ENCODE data around the gene ABHD15.
A peak's percentile ranks its signal among the peaks of the same experiment; 100 is the strongest.
"Not testable (repeated sequence)": the region's sequence is repeated elsewhere in the genome, so short reads cannot be mapped to it uniquely, and the experiment has no call there.

Gene ABHD15

DNA sequence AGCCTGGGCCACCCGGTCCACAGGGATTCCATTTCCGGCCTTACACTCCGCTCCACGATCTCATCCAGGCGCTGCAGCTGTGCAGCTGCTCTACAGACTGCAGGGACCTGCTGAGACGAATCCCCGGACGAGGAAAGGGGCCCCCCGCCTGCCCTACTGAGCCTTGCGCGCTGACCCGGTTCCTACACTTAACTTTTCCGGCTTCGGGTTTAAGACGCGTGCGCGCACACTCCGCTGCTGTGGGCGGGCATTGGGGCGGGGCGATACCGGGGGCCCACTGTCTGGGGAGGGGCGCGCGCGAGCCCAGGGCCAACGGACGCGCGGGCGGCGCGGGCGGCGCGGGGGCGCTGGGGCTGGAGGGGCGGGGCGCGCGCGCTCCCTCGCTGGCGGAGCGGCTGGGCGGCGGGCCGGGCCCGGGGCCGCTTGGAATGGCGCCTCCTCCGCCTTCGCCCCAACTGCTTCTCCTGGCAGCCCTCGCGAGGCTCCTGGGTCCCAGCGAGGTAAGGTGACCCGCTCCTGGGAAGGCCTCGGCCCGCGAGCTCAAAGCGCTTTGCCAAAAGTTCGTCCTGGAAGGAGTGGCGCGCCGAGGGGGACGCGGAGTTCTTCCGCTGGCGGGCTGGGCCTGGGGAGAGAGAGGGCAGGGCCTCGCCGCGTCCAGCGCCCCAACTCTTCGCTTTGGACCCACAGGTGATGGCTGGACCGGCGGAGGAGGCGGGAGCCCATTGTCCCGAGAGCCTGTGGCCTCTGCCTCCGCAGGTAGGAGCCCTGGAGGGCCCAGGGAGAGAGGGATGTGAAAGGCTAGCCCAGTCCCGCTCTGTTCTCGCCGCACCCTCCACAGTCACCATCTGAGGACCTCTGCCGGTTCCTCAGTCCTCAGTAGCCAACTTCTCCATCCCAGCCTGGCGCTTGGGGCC is 1.8 kb upstream of the ABHD15 start, which contains the start of gene TP53I13:
Gene TP53I13, plus strand, starts transcription at position 371 of the 914 bp plus-strand sequence. Its CDS starts 58 bp downstream, at position 429.
- peak; percentile 91 for DNase-seq

DNA sequence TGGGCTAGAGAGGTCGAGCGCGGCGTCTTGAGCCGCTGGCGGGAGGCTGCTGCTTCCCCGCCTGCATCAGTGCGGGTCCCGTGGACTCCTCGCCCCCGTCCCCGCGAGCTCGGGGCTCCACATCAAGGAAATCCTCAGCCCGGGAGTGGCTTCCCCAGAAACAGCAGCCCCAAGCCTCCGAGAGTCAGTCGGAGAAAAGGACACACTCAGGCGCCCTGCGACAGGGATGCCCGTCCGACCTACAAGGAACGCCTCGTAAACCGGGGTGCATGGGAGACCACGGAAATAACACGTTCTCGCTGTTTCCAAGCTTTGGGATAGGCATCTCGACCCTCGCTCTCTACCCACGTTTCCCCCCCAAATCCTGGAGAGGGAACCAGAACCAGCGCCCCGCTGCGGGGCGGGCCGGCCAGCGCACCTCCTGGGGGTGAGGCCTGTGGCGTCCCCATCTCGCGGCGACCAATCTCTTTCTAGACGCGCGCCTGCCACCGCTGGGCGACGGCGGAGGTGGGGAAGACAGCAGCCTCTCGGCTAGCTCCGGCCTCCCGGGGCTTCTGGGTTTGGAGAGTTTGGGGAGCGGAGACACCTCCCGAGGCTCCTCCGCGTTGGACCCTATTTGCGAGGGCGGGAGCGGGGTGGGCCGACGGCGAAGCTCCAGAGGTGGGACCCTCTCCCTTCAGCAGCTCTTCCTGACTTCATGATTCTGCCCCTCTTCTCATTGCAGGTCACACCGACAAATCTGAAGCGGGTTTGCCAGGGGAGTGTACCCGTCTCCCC is 905 bp upstream of the ABHD15 start:
- peak; percentile 66 for DNase-seq

DNA sequence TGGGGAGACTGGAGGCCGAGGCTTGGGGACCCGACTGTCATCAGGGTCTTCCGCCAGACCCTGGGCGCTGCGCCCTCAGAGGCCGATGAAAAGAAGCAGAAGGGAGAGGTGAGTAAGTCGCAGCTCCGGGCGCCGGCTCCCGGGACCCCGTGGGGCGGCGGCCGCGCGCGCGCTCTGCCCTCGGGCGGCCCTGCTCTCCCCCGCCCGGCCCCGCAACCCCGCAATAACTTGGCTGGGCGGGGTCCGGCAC is 392 bp upstream of the ABHD15 start:
- no peak for DNase-seq

- DNase-seq = peak; percentile 56
Measured at GRCh38 chr17:29565643-29566472, 979 bp downstream of the ABHD15 start.

DNA sequence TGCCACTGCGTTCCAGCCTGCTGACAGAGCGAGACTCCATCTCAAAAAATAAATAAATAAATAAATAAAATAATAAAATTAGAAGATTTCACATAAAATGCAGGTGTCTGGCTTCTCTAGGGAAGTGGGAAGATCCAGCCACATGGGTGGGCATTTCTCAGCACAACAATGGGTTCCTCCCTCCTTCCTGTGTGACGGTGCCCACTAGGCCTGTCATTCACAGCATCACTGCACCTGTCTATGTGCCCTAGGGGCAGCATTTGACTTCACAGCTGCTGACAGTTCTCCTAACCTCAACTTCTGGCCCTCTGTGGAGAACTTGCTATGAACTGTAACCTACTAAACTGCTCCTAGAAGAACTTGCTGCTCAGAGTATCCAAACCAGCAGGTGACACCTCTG is 3.0 kb downstream of the ABHD15 start:
- no peak for DNase-seq

DNA sequence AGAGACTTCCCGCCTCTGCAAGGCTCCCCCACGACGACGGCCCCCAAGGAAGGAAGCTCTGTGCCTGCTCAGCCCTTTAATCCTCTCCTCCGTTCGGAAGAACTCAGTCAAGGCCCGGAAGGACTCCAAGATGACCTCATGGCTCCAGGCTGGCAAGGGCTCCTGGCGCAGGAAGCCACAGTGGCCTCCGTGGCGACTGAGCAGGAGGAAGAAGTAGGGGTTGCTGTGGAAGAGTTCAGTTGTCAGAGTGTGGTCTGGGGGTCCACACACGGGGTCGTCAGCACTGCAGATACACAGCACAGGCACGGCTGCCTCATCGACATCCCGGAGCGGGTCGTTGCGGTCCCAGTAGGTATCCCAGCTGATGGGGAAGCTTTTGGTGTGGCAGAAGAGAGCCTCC is 4.2 kb downstream of the ABHD15 start:
- DNase-seq = no peak

GRCh38 chr17:29561554-29562517 is 5.0 kb downstream of the ABHD15 start:
- DNase-seq = no peak

- DNase-seq = peak; percentile 43
Measured at GRCh38 chr17:29560316-29560715, 6.5 kb downstream of the ABHD15 start.

DNA sequence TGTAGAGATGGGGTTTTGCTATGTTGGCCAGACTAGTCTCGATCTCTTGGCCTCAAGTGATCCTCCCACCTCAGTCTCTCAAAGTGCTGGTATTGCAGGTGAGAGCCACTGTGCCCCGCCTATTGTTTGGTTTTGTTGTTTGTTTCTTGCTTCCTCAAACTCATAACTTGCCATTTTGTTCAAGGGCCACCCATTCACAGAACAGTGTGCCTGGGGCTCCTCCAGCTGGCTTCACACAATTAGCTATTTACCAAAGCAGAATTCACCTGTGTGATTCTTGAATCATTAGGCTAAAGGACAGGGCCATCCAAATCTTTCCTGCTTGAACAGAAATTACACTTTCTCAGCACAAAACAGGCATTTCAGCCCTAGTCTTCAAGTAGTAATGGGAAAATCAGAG is 7.2 kb downstream of the ABHD15 start:
- no peak for DNase-seq

GRCh38 chr17:29558139-29558538 is 8.7 kb downstream of the ABHD15 start:
- DNase-seq = not testable (repeated sequence)

DNA sequence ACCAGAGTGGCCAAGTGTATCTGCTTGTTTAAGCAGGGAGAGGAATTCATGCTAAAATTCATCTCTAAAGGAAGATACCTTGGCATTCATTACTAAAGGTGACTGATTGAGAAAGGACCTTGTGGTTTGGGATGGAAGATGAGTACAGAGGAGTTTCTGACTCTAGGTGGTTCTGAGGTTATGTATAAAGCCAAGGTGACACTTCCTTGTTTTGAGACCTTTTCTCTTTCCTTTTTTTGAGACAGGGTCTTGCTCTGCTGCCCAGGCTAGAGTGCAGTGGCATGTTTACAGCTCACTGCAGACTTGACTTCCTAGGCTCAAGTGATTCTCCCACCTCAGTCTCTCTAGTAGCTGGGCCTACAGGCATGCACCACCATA is 9.1 kb downstream of the ABHD15 start:
- no peak for DNase-seq

- no peak for DNase-seq
Measured at GRCh38 chr17:29557085-29557738, 9.6 kb downstream of the ABHD15 start.

DNA sequence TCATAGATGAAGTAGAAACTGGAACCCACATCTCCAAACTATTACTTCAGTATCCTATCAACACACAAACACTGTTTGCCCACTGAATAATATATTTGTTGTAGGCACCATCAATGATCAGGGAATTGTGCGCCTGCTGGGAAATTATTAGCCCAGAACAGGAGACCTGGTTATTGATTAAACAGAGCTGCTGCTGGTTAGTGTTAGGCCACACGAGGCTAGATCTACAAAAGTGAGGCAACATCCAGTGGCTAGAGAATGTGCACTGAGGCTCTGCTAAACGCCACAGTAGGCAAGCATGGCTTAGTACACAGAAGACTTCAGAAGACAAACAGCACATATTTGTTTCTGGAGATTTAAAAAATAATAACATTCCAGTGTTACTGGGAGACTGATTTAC is 11.0 kb downstream of the ABHD15 start:
- no peak for DNase-seq

DNA sequence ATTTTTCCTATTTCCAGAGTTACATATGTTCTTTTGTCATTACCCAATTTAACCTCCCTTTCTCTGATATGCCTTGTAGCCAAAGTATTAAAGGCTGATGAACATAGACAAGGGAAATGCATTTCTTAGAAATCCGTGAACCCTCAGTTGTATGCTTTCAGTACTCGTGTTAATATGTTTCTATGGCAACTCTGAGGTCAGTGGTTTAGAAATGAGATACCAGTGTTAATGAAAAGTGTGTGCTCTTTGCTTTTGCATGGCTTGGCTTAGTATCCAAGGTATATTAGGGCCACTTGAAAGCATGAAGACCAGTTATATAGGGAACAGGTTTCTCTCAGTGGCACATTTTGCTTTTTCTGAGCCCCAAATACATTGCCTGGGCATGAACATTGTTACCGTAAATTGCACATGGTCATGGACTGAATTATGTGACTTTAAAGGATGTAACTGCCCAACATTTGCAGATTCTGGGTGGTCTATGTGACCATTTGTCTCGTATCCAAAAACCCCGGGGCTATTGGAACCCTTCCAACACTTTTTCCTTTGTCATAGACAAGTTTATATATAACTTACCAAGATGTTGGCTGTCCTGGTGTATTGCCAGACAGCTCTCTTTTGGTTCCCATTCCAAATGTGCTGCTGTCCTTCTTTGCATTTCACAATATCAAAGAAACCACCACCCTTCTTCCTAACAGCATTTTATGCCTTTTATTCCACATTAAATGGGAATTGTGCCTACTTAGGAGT is 17.5 kb downstream of the ABHD15 start:
- no peak for DNase-seq

GRCh38 chr17:29546830-29547229 is 20.0 kb downstream of the ABHD15 start:
- no peak for DNase-seq

- no peak for DNase-seq
Measured at GRCh38 chr17:29546085-29546484, 20.8 kb downstream of the ABHD15 start.

GRCh38 chr17:29544066-29544465 is 22.8 kb downstream of the ABHD15 start:
- DNase-seq = no peak

DNA sequence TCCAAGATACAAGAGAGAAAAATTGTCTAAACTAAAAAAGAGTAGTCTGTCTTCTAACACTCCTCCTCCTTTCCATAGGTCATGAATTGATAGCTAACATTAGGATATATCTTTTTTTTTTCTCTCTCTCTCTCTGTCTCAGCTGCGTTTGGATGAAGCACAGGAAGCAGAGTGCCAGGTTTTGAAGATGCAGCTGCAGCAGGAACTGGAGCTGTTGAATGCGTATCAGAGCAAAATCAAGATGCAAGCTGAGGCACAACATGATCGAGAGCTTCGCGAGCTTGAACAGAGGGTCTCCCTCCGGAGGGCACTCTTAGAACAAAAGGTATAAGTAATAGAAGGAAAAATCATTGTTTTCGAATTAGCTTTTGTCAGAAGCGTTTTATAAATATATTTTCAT is 32.9 kb downstream of the ABHD15 start:
- DNase-seq = no peak

DNA sequence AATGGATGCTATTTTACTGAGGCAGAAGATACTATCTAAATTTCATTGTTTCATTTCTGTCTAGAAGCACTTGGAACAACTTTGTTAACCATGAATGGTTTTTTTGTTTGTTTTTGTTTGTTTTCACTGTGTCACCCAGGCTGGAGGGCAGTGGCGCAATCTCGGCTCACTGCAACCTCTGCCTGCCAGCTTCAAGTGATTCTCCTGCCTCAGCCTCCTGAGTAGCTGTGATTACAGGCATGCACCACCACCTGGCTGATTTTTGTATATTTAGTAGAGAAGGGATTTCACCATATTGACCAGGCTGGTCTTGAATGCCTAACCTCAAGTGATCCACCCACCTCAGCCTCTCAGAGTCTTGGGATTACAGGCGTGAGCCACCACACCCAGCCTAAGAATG is 40.5 kb downstream of the ABHD15 start:
- DNase-seq = no peak

DNA sequence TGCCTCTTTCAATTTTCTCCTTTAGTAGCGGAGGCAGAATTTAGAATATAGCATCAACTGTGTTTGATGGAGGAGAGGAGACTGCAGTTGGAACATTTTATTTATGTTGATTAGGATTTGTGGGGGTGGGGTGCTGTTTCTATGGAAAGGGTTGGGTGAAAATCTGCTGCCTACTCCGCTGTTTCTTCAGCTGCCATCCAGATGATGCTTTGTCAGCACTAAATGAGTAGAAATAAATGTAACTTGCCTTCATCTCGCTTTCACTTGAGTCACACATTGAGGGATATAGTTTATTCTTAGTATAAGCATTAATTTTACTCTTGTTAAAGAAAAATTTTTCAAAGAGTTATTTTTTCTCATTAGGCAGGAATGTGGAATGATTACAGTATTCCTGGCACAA is 42.1 kb downstream of the ABHD15 start:
- DNase-seq = no peak

- DNase-seq = no peak
Measured at GRCh38 chr17:29518359-29518758, 48.5 kb downstream of the ABHD15 start.
